IPS-20b (cell line): Measurements from ENCODE around the gene DUOX1.
"Not testable (repeated sequence)": the region's sequence is repeated elsewhere in the genome, so short reads cannot be mapped to it uniquely, and the experiment has no call there.

Experiments used
- H3K27ac ChIP-seq: one replicate; pipeline ENCODE4 v1.5.1; 2013; ENCODE audit warnings: low read length
- H3K27me3 ChIP-seq: 2 replicates; pipeline ENCODE4 v1.6.1; 2013; ENCODE audit warnings: mild to moderate bottlenecking, low read length, inconsistent platforms; ENCODE audit not compliant: insufficient read depth
- H3K36me3 ChIP-seq: 2 replicates; pipeline ENCODE4 v1.6.1; 2013; ENCODE audit warnings: low read depth, mild to moderate bottlenecking, inconsistent platforms, low read length, moderate library complexity; ENCODE audit not compliant: insufficient read depth
- H3K4me1 ChIP-seq: 2 replicates; pipeline ENCODE4 v1.6.1; 2013; ENCODE audit warnings: mild to moderate bottlenecking, control low read depth, inconsistent platforms, low read length, moderate library complexity; ENCODE audit not compliant: insufficient read depth
- H3K4me3 ChIP-seq: 2 replicates; pipeline ENCODE4 v1.5.1; 2013; ENCODE audit warnings: mild to moderate bottlenecking, low read length, inconsistent platforms
- H3K9ac ChIP-seq: 2 replicates; pipeline ENCODE4 v1.6.1; 2013; ENCODE audit warnings: low read depth, mild to moderate bottlenecking, inconsistent platforms, low read length, moderate library complexity
- H3K9me3 ChIP-seq: 2 replicates; pipeline ENCODE4 v1.6.1; 2013; ENCODE audit warnings: mild to moderate bottlenecking, low read depth, low read length, inconsistent platforms; ENCODE audit not compliant: insufficient read depth

Gene DUOX1

DNA sequence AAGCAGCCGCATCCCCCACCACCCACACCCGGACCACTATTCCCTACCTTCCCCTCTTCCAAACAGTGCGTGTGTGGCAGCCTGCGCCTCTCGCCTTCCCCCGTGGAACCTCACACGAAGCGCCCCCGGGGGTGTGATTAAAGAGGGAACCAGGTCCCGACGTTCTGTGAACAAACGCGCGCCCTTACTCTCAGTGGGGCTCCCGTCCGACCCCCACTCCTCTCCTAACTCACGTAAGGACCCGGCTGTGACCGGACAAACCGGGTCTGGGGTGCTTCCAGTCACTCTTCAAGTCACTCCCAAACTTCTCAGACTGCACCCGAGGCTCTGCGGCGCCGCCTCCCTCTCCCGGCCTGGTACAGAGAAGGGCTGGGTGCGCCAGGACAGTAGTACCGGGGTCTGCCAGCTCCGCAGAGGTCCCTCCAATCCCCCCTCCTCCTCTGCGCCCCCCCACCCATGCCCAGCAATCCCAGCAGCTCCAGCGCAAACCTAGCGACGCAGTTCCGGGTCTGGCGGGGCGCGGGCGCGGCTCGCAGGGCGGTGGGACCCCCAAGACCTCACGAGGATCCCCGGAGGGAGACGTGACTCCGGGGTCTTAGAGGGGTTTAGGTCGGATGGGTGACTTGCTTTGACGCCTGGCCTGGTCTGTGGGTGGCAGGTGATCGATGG is 689 bp upstream of the DUOX1 start:
- Histone ChIP-seq H3K27ac (no peak overlapping the region), H3K36me3 (no peaks in the 10 kb centered on the region), H3K4me1 (no peaks in the 10 kb centered on the region; the same call in 1 of the 2 replicates), H3K4me3 (peak overlapping the region; percentile 72), H3K9me3 (no peaks in the 10 kb centered on the region; the same call in 1 of the 2 replicates), H3K9ac (no peak overlapping the region), H3K27me3 (peaks cover 100% of the 10 kb centered on the region)

DNA sequence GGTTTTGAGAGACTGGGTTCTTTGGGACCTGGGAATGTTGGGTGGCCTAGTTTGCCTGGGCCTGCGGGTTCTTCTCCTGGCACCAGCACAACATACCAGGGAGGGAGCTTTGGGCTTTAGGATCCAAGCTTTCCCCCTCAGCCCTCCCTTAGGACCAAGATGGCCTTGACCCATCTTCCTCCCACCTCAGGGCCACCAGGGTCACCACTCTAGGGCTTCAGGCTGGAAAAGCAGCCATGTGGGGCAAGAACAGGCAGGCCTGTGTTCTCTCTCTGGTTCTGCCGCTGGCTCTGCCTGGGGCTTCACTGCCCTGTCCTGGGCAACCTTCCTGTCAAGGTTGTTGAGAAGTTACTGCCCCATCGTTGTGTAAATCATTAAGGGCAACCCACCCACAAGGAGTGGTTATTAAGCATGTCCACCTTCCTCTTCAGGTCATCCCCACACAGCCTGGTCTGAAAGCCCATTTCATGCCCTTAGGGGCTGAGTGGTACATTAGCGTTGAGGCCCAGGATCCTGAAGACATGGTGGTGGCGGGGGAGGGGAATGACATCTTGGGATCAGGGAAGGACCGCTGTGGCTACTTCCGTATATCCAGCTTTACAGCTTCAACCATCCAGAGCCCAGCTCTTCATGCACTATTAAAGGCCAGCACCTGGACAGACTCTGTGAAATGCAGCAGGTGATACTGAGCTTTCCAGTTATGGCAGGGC is 652 bp downstream of the DUOX1 start:
- H3K4me3 ChIP-seq: peak overlapping the region; percentile 72
- no peak overlapping the region for H3K27ac ChIP-seq
- H3K9ac ChIP-seq: no peak overlapping the region
- H3K36me3 ChIP-seq: no peaks in the 10 kb centered on the region
- H3K4me1 ChIP-seq: no peaks in the 10 kb centered on the region; the same call in 1 of the 2 replicates
- H3K9me3 ChIP-seq: no peaks in the 10 kb centered on the region; the same call in 1 of the 2 replicates
- H3K27me3 ChIP-seq: peaks cover 100% of the 10 kb centered on the region

DNA sequence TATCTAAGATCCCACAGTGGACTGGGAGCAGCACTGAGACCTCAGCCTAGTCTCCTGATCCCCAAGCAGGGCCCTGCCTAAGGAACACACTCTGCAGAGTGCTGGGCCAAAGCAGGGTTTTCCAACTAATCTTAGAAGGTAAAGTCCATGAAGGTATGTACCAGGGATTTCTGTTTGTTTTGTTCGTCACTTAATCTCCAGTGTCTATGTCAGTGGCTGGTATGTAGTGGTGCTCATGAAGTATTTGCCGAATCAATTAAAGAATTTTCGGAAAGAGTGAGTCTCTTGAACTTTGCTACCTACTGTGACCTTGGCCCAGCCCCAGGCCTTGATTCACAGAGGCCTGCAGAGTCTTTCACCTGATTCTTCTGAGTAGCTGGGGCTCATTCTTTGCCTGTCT is 1.7 kb downstream of the DUOX1 start:
- Histone ChIP-seq H3K27me3 (peaks cover 99% of the 10 kb centered on the region), H3K4me1 (no peaks in the 10 kb centered on the region; the same call in 1 of the 2 replicates), H3K27ac (no peak overlapping the region), H3K4me3 (no peak overlapping the region), H3K36me3 (no peaks in the 10 kb centered on the region), H3K9me3 (no peaks in the 10 kb centered on the region; the same call in 1 of the 2 replicates), H3K9ac (no peak overlapping the region)

DNA sequence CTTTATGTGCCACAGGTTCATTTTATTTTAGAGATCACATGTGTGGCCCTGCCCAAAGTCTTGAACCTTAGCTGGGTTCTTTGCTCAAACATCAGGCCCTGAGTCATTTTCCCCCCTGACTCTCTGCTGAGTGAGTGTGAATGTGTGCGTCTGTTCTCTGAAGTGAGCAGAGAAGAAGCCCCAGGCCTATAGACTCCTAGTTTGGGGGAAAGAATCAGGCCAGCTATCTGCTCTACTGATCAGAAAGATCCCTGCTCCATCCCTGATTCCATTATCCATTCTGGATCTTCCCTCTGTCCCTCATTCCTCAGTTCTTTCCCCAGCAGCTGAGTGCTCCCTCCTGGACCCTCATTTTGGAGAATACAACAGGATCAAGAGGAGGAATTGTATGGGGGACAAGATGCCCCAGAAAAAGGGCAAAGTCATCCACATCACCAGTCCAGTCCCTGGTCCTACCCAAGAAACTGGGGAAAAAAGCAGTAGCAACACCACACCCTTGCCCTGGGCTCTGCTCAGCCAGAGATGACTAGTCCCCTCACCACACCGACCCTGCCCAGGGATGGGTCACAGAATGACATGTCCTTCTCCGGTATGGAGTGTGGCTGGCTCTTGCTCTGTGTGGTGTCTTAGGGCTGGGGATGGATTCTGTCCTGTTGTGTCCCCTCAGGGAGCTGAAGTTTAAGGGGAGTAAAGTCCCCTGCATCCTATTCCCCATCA is 3.2 kb downstream of the DUOX1 start:
- no peak overlapping the region for H3K9ac ChIP-seq
- peaks cover 94% of the 10 kb centered on the region for H3K27me3 ChIP-seq

DNA sequence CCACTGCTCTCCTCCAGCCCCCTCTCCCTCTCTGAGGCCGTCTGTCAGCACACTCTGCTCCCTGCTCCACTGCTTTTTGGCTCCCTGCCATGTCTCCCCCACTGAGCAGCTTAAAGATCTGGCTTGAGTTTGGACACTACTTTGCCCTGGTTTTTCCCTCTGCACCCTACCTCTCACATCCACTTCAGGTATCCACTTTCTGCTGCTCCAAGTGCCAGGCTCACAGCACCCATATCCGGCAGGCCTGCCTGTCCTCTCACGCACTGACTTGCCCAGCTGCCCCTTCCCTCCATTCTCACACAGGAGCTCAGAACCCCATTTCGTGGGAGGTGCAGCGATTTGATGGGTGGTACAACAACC is 3.7 kb downstream of the DUOX1 start:
- Histone ChIP-seq H3K36me3 (no peaks in the 10 kb centered on the region), H3K4me1 (no peaks in the 10 kb centered on the region; the same call in 1 of the 2 replicates), H3K9ac (no peak overlapping the region), H3K9me3 (no peaks in the 10 kb centered on the region; the same call in 1 of the 2 replicates), H3K27ac (no peak overlapping the region), H3K27me3 (peaks cover 94% of the 10 kb centered on the region), H3K4me3 (no peak overlapping the region)

More for the DNA sequence above, 3.2 kb downstream of the DUOX1 start:
- no peak overlapping the region for H3K4me3 ChIP-seq
- H3K36me3 ChIP-seq: no peaks in the 10 kb centered on the region
- no peak overlapping the region for H3K27ac ChIP-seq
- no peaks in the 10 kb centered on the region; the same call in 1 of the 2 replicates for H3K4me1 ChIP-seq
- H3K9me3 ChIP-seq: no peaks in the 10 kb centered on the region; the same call in 1 of the 2 replicates

DNA sequence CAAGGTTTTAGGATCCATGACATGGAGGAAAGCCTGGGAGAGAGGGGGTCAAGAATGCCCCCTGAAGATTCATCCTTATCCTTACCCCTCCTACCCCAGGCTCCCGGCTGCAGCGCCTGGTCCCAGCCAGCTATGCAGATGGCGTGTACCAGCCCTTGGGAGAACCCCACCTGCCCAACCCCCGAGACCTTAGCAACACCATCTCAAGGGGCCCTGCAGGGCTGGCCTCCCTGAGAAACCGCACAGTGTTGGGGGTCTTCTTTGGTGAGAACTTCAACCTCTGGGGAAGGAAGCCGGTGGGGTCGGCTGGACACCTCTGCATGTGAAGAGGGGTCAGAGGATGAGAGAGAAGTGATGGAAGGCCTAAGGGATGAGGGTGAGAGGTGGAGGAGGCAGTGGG is 4.3 kb downstream of the DUOX1 start:
- Histone ChIP-seq H3K36me3 (no peaks in the 10 kb centered on the region), H3K4me1 (no peaks in the 10 kb centered on the region), H3K9me3 (no peaks in the 10 kb centered on the region), H3K4me3 (no peak overlapping the region), H3K27me3 (peaks cover 89% of the 10 kb centered on the region), H3K9ac (no peak overlapping the region), H3K27ac (no peak overlapping the region)

DNA sequence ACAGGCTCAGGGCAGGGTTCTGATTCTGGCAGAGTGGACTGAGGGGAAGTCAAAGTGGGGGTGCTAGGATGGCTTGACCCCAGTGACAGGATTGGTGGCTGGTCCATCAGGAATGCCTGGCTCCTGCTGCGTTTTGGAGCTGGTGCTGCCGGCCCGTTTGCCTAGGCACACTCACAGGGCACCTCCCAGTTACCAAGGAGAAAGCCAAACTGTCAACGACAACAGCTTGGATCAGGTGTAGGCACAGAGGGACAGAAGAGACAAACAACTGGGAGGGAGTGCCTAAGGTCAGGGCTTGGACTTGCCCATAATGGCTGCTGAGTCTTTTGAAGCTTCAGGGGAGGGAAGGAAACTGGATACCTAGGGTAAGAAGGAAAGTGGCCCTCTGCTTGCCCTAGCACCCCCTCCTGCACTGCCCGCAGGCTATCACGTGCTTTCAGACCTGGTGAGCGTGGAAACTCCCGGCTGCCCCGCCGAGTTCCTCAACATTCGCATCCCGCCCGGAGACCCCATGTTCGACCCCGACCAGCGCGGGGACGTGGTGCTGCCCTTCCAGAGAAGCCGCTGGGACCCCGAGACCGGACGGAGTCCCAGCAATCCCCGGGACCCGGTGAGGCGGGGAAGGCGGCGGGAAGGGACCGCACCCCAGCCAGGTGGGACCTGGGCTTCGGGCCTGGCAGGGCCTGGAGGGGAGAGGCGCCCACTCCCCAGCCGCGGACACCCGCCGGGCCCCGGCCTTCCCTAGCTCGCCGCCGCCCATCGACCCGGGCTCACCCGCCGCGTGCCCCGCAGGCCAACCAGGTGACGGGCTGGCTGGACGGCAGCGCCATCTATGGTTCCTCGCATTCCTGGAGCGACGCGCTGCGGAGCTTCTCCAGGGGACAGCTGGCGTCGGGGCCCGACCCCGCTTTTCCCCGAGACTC is 5.1 kb downstream of the DUOX1 start:
- Histone ChIP-seq H3K9me3 (no peaks in the 10 kb centered on the region), H3K4me3 (peak overlapping the region; percentile 40; the same call in 1 of the 2 replicates), H3K27ac (no peak overlapping the region), H3K9ac (no peak overlapping the region), H3K27me3 (peaks cover 80% of the 10 kb centered on the region), H3K36me3 (no peaks in the 10 kb centered on the region), H3K4me1 (no peaks in the 10 kb centered on the region)

DNA sequence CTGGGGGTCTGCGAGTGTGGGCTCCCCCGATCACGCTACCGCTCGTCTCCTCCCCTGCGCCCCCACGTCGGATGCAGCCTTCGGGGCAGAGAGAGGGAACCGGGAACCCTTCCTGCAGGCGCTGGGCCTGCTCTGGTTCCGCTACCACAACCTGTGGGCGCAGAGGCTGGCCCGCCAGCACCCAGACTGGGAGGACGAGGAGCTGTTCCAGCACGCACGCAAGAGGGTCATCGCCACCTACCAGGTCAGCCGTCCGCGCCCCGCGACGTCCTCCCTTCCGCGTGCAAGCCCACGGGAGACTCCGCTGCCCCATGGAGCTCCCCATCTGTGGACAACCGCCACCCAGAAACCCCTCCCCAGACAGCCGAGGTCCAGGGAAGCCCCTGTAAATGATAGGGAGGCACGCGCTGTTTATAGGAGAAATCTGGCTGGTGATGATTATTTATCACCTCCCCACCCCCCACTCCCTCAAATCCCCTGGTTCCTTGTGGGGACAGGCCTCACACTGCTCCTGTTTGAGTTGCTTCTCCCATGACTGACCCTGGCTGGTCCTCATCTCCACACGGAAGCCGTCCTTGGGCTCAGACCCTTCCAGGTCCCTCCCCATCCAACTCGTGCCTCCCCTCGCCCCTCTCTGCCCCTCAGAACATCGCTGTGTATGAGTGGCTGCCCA is 6.0 kb downstream of the DUOX1 start:
- H3K4me1 ChIP-seq, H3K27ac ChIP-seq, H3K9me3 ChIP-seq, H3K9ac ChIP-seq, H3K36me3 ChIP-seq: not testable (repeated sequence)
- Histone ChIP-seq H3K4me3 (peak overlapping the region; percentile 46; the same call in 1 of the 2 replicates), H3K27me3 (peaks cover 71% of the 10 kb centered on the region)

DNA sequence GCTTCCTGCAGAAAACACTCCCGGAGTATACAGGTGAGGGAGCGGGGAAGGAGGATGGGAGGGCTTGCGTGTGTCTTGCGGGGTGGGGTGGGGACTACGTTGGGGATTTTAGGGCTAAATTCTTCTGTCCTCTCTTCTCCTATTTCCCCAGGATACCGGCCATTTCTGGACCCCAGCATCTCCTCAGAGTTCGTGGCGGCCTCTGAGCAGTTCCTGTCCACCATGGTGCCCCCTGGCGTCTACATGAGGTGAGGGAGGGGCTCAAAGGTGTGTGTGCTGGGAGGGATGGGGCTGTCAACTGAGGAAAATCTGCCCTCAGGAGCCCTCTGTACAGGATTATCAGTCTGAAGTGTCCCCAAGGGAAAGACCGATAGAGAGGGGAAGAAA is 6.6 kb downstream of the DUOX1 start:
- peaks cover 65% of the 10 kb centered on the region for H3K27me3 ChIP-seq
- H3K4me3 ChIP-seq: peak overlapping the region; percentile 46; the same call in 1 of the 2 replicates
- H3K4me1 ChIP-seq: no peaks in the 10 kb centered on the region
- H3K27ac ChIP-seq: no peak overlapping the region
- H3K9me3 ChIP-seq: no peaks in the 10 kb centered on the region
- no peak overlapping the region for H3K9ac ChIP-seq
- no peaks in the 10 kb centered on the region for H3K36me3 ChIP-seq

DNA sequence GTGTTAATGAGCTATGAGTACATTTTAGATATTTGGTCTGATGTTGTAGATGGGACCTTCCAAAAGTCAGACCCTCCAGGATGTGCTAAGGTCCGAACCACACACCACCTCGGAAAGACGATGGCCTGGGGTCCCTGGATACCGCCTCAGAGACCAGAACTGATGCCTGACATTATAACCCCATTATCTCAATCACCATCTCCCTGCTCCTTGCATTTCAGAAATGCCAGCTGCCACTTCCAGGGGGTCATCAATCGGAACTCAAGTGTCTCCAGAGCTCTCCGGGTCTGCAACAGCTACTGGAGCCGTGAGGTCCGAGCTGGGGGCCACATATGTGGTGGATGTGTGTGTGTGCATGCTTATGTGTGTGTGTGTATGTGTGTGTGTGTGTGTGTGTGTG is 7.9 kb downstream of the DUOX1 start:
- H3K36me3 ChIP-seq: no peaks in the 10 kb centered on the region

More for the DNA sequence above, 7.9 kb downstream of the DUOX1 start:
- Histone ChIP-seq H3K4me3 (no peak overlapping the region), H3K27ac (no peak overlapping the region), H3K27me3 (peaks cover 52% of the 10 kb centered on the region), H3K4me1 (no peaks in the 10 kb centered on the region), H3K9me3 (no peaks in the 10 kb centered on the region), H3K9ac (no peak overlapping the region)
